SK-N-MC (cell line): ENCODE results near the gene APBA2.

Source experiments
- EZH2 ChIP-seq: fragments of 200-600 bp; sonication (generic); IDR thresholded peaks from one replicate; pipeline ENCODE4 v1.6.1; 2017; ENCODE audit warnings: antibody characterized with exemption
- FOXP2 ChIP-seq: optimal IDR thresholded peaks from 2 replicates; pipeline ENCODE3; 2011; ENCODE audit warnings: mild to moderate bottlenecking, moderate library complexity; ENCODE audit not compliant: insufficient read depth; ENCODE audit errors: extremely low read length, control extremely low read depth
- POLR2AphosphoS5 ChIP-seq: IDR thresholded peaks from 2 replicates; pipeline ENCODE4 v1.6.1; 2012; ENCODE audit warnings: mild to moderate bottlenecking, low read depth, low read length, borderline replicate concordance

DNA sequence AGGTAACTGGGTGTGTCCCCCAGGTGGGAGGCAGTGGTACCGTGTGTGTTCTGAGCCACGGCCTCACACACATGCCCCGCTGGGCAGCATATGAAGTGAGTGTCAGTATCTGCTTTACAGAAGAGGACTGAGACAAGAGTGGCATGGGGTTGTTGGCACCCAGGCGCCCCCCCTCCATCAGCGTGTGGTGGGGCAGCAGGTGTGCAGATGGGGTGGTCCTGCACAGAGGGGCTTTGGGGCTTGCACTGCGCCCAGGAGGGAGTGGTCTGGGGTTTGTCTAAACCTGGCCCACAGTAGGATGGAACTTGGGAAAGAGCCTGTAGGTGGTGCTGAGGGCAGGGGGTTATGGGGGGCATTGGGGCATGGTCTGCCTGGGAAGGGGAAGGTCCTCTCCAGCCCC lies 176.0 kb downstream of the APBA2 start:
- TF ChIP-seq FOXP2 (no peak), POLR2AphosphoS5 (no peak), EZH2 (no peak)
